Kidney tubule cell (primary cell): ENCODE data around the gene PSAPL1.

ENCODE experiments used
- DNase-seq: peaks from one replicate; pipeline ENCODE4 v3.0.0-alpha.2; 2018; ENCODE audit warnings: low spot score

Gene PSAPL1

DNA sequence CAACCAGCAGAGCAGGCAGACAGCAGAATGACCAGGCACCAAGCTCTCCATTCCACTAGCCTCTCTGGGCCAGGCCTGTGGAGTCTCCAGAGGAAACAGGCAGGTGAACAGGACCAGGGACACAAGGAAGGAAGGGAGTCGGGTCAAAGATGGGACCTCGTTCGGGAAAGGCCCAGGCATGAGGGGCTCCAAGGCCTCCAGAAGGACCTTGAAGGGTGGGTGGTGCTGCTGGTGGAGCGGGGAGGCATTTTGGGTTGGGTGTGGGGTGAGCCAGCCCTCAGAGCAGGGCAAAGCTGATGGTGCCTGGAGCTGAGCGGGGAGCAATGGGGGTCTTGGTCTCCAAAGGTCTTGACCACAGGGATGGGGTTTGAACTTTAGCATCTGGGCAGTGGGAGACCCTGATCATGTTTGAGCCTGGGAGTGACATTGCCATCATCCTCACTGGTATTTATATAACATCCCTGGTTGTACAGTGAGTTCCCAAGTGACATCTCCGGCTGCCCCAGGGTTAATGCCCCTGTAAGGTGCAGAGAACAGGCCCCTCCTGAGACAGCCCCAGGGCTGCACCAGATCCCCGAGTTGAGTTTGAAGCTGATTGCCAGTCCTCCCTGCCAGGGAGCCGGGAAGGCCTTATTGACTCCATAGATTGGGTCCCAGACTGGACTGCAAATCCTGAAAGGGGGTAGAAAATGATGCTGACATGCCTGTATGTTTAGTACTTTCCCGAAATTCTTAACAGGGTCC, 52.7 kb downstream of the PSAPL1 start:
- no peak for DNase-seq

- DNase-seq = no peak
Observed at GRCh38 chr4:7381221-7381889, 53.4 kb downstream of the PSAPL1 start.
